ENCODE results near the gene MAIP1. TPM values are rescaled to one million over a fixed set of nuclear protein-coding genes. Genes with fewer than 3 reads are reported as not detected.

The MAIP1 gene
- polyA plus RNA-seq, 4 donors = 22.4 to 49.9 (median 27.2) TPM

DNA sequence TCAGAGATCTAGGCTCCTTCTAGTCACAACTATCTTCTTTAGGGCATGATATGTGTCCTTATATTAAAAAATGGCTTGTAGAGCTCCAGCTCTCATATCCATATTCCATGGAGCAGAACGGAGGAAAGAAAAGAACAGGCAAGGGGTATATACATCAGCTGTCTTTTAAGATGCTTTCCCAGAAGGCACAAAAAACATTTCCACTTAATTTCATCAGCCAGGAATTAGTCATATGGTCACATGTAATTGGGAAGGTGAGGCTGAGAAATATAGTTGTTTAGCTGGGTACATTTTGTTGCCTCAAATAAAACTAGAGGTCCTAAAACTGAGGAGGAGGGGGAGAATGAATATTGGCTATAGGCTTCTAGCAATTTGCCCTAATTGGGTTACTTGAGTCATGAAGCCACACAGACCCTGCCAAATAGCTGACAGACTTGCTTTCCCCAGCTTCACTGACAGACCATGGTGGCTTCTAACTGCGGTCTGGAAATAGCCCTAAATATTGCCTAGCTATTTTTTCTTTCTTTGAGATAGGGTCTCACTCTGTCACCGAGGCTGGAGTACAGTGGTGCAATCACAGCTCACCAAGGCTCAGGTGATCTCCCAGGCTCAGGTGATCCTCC, 20.0 kb downstream of the MAIP1 start:
- no peak overlapping the region for H3K4me3 ChIP-seq (ENCODE audit: low read depth in 1 of 3, low read length in 3 of 3)
- H3K9me3 ChIP-seq (ENCODE audit: control insufficient read depth in 2 of 2, insufficient read depth in 1 of 2, low read depth in 1 of 2, low read length in 1 of 2) = no peaks in the 10 kb centered on the region
- FAIRE-seq (no peak), DNase-seq (no peak)
- WGBS, 3 donors = 88 to 97% (median 93%) methylated on average over 3 of the region's 3 CpGs
- H3K4me1 ChIP-seq (ENCODE audit: control insufficient read depth in 3 of 3, insufficient read depth in 2 of 3, low read depth in 1 of 3, low read length in 2 of 3) = peaks cover 2 to 28% (median 2%) of the 10 kb centered on the region in 3 donors
- peaks cover 0 to 2% (median 0%) of the 10 kb centered on the region in 3 donors for H3K36me3 ChIP-seq (ENCODE audit: control insufficient read depth in 3 of 3, insufficient read depth in 2 of 3, low read depth in 1 of 3, low read length in 3 of 3)
- H3K27me3 ChIP-seq (ENCODE audit: control insufficient read depth in 3 of 3, insufficient read depth in 3 of 3, low read length in 3 of 3) = no peaks in the 10 kb centered on the region
- H3K27ac ChIP-seq (ENCODE audit: low read depth in 1 of 3, low read length in 2 of 3) = no peak overlapping the region

DNA sequence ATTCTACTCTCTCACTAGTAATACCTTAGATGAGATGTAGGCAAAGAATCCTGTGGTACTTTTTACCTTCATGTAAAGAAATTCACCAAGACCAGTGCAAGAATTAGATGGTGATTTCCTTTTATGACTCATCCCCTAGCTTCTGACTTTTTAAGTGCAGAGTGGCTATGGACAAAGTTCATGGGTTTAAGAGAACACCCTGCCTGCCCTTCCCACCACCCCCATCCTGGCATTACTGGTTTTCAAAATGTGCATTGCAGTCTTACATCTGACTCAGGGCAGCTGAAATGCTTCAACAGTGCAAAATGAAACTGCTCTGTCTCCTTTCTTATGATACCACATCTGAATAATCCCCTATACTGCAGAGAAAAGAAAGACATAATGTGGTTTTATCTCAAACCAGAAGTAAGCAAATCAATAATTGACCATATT, 22.6 kb downstream of the MAIP1 start:
- FAIRE-seq = no peak
- DNase-seq = peak; percentile 79 to 94
- no peak overlapping the region for H3K4me3 ChIP-seq (ENCODE audit: low read depth in 1 of 3, low read length in 3 of 3)
- no peaks in the 10 kb centered on the region for H3K27me3 ChIP-seq (ENCODE audit: control insufficient read depth in 3 of 3, insufficient read depth in 3 of 3, low read length in 3 of 3)
- peaks cover 0 to 2% (median 0%) of the 10 kb centered on the region in 3 donors for H3K36me3 ChIP-seq (ENCODE audit: control insufficient read depth in 3 of 3, insufficient read depth in 2 of 3, low read depth in 1 of 3, low read length in 3 of 3)
- H3K9me3 ChIP-seq (ENCODE audit: control insufficient read depth in 2 of 2, insufficient read depth in 1 of 2, low read depth in 1 of 2, low read length in 1 of 2) = no peaks in the 10 kb centered on the region
- peak overlapping the region in 2 of 3 donors; percentile 5 to 52 for H3K27ac ChIP-seq (ENCODE audit: low read depth in 1 of 3, low read length in 2 of 3)
- H3K4me1 ChIP-seq (ENCODE audit: control insufficient read depth in 3 of 3, insufficient read depth in 2 of 3, low read depth in 1 of 3, low read length in 2 of 3) = peaks cover 0 to 22% (median 2%) of the 10 kb centered on the region in 3 donors

DNA sequence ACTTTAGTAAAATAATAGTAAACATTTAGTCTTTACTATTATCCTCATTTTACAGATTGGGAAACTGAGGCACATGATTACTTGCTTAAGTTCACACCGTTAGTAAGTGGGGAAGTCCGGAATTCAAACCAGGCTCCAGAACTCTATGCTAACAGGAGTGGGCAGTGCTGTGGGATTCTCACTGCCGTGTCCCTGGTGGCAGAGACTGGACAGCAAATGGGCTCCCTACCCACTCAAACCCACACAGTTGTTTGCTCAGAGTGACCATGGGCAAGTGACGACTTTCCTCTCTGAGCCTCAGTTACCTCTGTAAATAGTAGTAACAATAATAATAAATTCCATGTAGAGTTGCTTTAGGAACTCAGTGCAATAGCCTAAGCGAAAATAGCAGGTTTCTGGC, 24.0 kb downstream of the MAIP1 start:
- no peak for FAIRE-seq
- Histone ChIP-seq H3K9me3 (ENCODE audit: control insufficient read depth in 2 of 2, insufficient read depth in 1 of 2, low read depth in 1 of 2, low read length in 1 of 2) (no peaks in the 10 kb centered on the region), H3K36me3 (ENCODE audit: control insufficient read depth in 3 of 3, insufficient read depth in 2 of 3, low read depth in 1 of 3, low read length in 3 of 3) (peaks cover 0 to 2% (median 0%) of the 10 kb centered on the region in 3 donors), H3K27me3 (ENCODE audit: control insufficient read depth in 3 of 3, insufficient read depth in 3 of 3, low read length in 3 of 3) (no peaks in the 10 kb centered on the region), H3K4me1 (ENCODE audit: control insufficient read depth in 3 of 3, insufficient read depth in 2 of 3, low read depth in 1 of 3, low read length in 2 of 3) (peaks cover 0 to 22% (median 2%) of the 10 kb centered on the region in 3 donors), H3K4me3 (ENCODE audit: low read depth in 1 of 3, low read length in 3 of 3) (no peak overlapping the region), H3K27ac (ENCODE audit: low read depth in 1 of 3, low read length in 2 of 3) (peak overlapping the region in 1 of 3 donors; percentile 11)
- no peak for DNase-seq
- WGBS, 3 donors = 74 to 82% (median 80%) methylated on average over 5 of the region's 5 CpGs

DNA sequence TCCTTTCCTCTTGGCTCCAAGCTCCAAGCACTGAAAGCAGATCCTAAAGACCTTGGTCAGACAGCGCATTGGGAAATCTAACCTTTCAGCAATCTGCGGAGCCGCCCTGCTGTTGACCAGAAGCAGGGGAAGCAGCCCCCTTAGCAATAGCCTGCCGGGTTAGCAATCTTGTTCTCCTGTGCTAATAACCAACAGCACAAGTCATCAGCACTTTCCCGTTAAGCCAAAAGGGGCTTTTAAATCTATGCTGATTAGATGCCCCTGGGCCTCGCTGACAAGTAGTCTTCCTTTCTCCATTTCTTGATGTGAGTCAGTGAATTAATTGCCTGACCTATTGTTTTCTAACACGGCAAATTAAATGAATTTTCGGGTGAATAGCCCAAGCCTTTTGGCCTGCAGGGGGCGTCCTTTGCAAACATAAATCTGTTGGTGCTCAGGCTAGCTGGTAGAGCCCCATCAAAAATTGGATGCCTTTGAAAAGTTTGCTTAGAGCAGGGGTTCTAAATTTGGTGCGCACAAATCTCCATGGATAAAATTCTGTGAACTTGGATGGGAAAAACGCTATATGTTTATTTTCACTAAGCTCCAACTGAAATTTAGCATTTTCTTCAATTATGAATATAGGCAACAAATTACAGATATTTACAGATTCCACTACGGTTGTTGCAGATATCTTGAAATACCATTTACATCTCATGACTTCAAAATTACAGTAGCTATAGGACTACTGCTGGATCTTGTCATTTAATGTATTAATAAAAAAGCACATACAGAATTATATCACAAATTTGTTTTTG, 24.6 kb downstream of the MAIP1 start:
- Histone ChIP-seq H3K9me3 (ENCODE audit: control insufficient read depth in 2 of 2, insufficient read depth in 1 of 2, low read depth in 1 of 2, low read length in 1 of 2) (no peaks in the 10 kb centered on the region), H3K4me3 (ENCODE audit: low read depth in 1 of 3, low read length in 3 of 3) (peak overlapping the region in 1 of 3 donors; percentile 19), H3K27me3 (ENCODE audit: control insufficient read depth in 3 of 3, insufficient read depth in 3 of 3, low read length in 3 of 3) (no peaks in the 10 kb centered on the region), H3K36me3 (ENCODE audit: control insufficient read depth in 3 of 3, insufficient read depth in 2 of 3, low read depth in 1 of 3, low read length in 3 of 3) (no peaks in the 10 kb centered on the region), H3K4me1 (ENCODE audit: control insufficient read depth in 3 of 3, insufficient read depth in 2 of 3, low read depth in 1 of 3, low read length in 2 of 3) (peaks cover 0 to 22% (median 2%) of the 10 kb centered on the region in 3 donors), H3K27ac (ENCODE audit: low read depth in 1 of 3, low read length in 2 of 3) (peak overlapping the region in 1 of 3 donors; percentile 11)
- FAIRE-seq (no peak), DNase-seq (peak; percentile 76 to 87)
- WGBS, 3 donors = 15 to 27% (median 19%) methylated on average over 12 of the region's 12 CpGs

DNA sequence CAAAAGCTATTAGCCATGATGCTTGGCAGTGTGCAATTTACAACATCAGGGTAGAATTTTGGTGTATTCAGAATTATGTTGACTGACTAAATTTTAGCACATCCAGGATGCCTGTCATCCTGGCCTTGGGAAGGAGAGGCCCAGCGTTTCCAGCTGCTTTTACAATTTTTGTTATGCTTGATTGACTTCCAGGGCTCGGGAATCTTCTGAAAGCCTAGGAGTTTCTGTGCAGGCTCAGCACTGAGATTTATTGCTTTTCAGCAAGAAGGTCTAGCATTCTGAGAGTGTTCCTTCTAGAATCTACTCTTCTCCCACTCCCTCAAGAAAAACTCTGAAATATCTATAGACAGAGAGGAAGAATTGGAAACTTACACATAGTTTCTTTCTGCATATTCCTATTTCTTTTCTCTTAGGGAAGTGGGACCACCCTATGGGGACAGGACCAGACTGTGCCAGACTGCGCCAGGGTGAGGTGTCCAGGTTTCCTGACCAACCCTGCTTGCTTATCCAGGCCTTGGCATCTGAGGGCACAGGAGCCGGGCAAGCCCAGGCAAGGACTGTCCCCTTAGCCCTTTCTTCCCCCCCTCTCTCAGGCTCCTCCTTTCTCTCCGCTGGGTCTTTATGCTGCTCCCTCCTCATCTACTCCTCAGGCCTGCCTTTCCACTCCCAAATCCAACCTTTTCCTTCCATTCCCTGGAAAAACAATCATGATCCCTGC, 26.9 kb downstream of the MAIP1 start:
- no peak for DNase-seq
- Histone ChIP-seq H3K27ac (ENCODE audit: low read depth in 1 of 3, low read length in 2 of 3) (no peak overlapping the region), H3K36me3 (ENCODE audit: control insufficient read depth in 3 of 3, insufficient read depth in 2 of 3, low read depth in 1 of 3, low read length in 3 of 3) (no peaks in the 10 kb centered on the region), H3K4me3 (ENCODE audit: low read depth in 1 of 3, low read length in 3 of 3) (no peak overlapping the region), H3K9me3 (ENCODE audit: control insufficient read depth in 2 of 2, insufficient read depth in 1 of 2, low read depth in 1 of 2, low read length in 1 of 2) (no peaks in the 10 kb centered on the region), H3K4me1 (ENCODE audit: control insufficient read depth in 3 of 3, insufficient read depth in 2 of 3, low read depth in 1 of 3, low read length in 2 of 3) (peaks cover 0 to 22% (median 2%) of the 10 kb centered on the region in 3 donors), H3K27me3 (ENCODE audit: control insufficient read depth in 3 of 3, insufficient read depth in 3 of 3, low read length in 3 of 3) (no peaks in the 10 kb centered on the region)
- WGBS, 3 donors = 83 to 88% (median 83%) methylated on average over 5 of the region's 5 CpGs
- FAIRE-seq = no peak

DNA sequence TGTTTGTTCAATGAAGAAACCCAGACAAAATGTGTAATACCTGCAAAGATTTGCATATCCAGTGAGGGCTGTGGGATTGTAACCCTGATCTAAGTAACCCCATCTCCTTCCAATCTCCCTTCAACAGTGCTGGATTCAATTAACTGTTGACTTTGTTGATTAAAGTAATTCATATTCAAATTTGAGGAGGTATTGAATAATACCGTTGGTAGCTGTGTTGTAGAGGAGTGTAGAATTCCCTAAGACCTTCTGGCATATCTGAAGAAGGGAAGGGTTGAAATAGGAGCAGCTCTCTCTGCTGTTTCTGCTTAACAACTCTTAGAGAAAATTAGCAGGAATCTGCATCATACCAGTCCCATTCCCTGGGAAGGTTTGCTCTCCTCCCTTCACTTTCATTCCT, 28.2 kb downstream of the MAIP1 start:
- 56 to 73% (median 70%) methylated on average over 1 of the region's 1 CpG for WGBS, 3 donors
- Histone ChIP-seq H3K36me3 (ENCODE audit: control insufficient read depth in 3 of 3, insufficient read depth in 2 of 3, low read depth in 1 of 3, low read length in 3 of 3) (no peaks in the 10 kb centered on the region), H3K27ac (ENCODE audit: low read depth in 1 of 3, low read length in 2 of 3) (no peak overlapping the region), H3K4me3 (ENCODE audit: low read depth in 1 of 3, low read length in 3 of 3) (no peak overlapping the region), H3K4me1 (ENCODE audit: control insufficient read depth in 3 of 3, insufficient read depth in 2 of 3, low read depth in 1 of 3, low read length in 2 of 3) (peaks cover 0 to 20% (median under 1%) of the 10 kb centered on the region in 3 donors), H3K27me3 (ENCODE audit: control insufficient read depth in 3 of 3, insufficient read depth in 3 of 3, low read length in 3 of 3) (no peaks in the 10 kb centered on the region), H3K9me3 (ENCODE audit: control insufficient read depth in 2 of 2, insufficient read depth in 1 of 2, low read depth in 1 of 2, low read length in 1 of 2) (no peaks in the 10 kb centered on the region)
- FAIRE-seq = no peak
- DNase-seq = no peak

DNA sequence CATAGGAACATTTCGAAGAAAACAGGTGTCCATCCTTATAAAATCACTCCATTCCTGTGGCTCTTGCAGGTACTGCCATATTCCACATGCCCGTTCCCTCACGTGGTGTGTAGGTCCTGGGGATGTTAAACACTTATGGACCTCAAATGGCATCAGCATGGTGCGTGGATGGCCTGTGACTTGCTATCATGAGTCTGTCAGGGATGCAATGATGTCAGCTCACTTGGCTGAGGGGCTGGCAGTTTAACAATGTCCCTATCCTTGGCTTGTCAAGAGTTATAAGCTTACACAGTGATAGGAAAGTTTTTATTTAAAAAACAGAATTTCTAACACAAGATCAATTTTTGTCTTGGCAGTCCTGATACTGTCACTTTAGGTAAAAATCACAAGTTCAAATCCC, 28.8 kb downstream of the MAIP1 start:
- WGBS, 3 donors = 72 to 94% (median 80%) methylated on average over 4 of the region's 4 CpGs
- FAIRE-seq = no peak
- peaks cover 0 to 15% (median 0%) of the 10 kb centered on the region in 3 donors for H3K4me1 ChIP-seq (ENCODE audit: control insufficient read depth in 3 of 3, insufficient read depth in 2 of 3, low read depth in 1 of 3, low read length in 2 of 3)
- no peak overlapping the region for H3K27ac ChIP-seq (ENCODE audit: low read depth in 1 of 3, low read length in 2 of 3)
- no peaks in the 10 kb centered on the region for H3K27me3 ChIP-seq (ENCODE audit: control insufficient read depth in 3 of 3, insufficient read depth in 3 of 3, low read length in 3 of 3)
- H3K4me3 ChIP-seq (ENCODE audit: low read depth in 1 of 3, low read length in 3 of 3) = no peak overlapping the region
- H3K9me3 ChIP-seq (ENCODE audit: control insufficient read depth in 2 of 2, insufficient read depth in 1 of 2, low read depth in 1 of 2, low read length in 1 of 2) = no peaks in the 10 kb centered on the region
- no peak for DNase-seq
- H3K36me3 ChIP-seq (ENCODE audit: control insufficient read depth in 3 of 3, insufficient read depth in 2 of 3, low read depth in 1 of 3, low read length in 3 of 3) = no peaks in the 10 kb centered on the region

DNA sequence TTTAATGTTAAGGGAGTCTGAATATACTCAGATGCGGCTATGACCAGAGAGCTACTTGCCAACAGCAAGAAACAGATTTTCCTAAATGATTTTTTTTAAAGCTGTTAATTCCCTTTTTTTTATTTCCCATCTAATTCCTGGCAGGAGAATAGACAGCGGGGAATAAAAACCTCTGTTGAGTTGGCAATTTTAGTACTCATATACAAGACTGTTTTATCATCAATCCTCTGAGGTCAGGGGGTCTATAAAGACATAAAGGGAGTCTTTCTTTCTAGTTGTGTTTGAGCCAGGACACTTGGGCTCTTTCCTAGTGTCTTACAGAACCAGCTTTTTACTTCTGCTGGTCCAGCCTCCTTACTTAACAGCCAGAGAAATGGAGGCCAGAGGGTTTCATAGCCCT, 29.4 kb downstream of the MAIP1 start:
- H3K36me3 ChIP-seq (ENCODE audit: control insufficient read depth in 3 of 3, insufficient read depth in 2 of 3, low read depth in 1 of 3, low read length in 3 of 3) = no peaks in the 10 kb centered on the region
- no peak overlapping the region for H3K27ac ChIP-seq (ENCODE audit: low read depth in 1 of 3, low read length in 2 of 3)
- peaks cover 0 to 13% (median 0%) of the 10 kb centered on the region in 3 donors for H3K4me1 ChIP-seq (ENCODE audit: control insufficient read depth in 3 of 3, insufficient read depth in 2 of 3, low read depth in 1 of 3, low read length in 2 of 3)
- H3K9me3 ChIP-seq (ENCODE audit: control insufficient read depth in 2 of 2, insufficient read depth in 1 of 2, low read depth in 1 of 2, low read length in 1 of 2) = no peaks in the 10 kb centered on the region
- DNase-seq = no peak
- no peak overlapping the region for H3K4me3 ChIP-seq (ENCODE audit: low read depth in 1 of 3, low read length in 3 of 3)
- H3K27me3 ChIP-seq (ENCODE audit: control insufficient read depth in 3 of 3, insufficient read depth in 3 of 3, low read length in 3 of 3) = no peaks in the 10 kb centered on the region
- 83 to 95% (median 93%) methylated on average over 2 of the region's 2 CpGs for WGBS, 3 donors
- no peak for FAIRE-seq
